Liver (tissue), 3 donors: ENCODE data around the gene ADAMTS4.

Experiments
- CTCF ChIP-seq: fragments of 150-350 bp; IDR thresholded peaks from 2 replicates; pipeline ENCODE4 v1.5.1; 2017; ENCODE audit warnings: improper control_type of control experiment, low read depth, low read length; ENCODE audit not compliant: missing input control
- JUND ChIP-seq, 2 donors: IDR thresholded peaks; 2 replicates each; pipeline ENCODE4 v1.6.1; 2016; ENCODE audit warnings: antibody characterized with exemption in 2 of 2
- RAD21 ChIP-seq, 2 donors: IDR thresholded peaks; 2 replicates each; pipeline ENCODE4 v1.6.1; 2016; ENCODE audit warnings: antibody characterized with exemption in 2 of 2, mild to moderate bottlenecking in 2 of 2
- REST ChIP-seq: IDR thresholded peaks from 2 replicates; pipeline ENCODE4 v1.6.1; 2016; ENCODE audit warnings: antibody characterized with exemption, mild to moderate bottlenecking
- TAF1 ChIP-seq: conservative IDR thresholded peaks from 2 replicates; pipeline ENCODE4 v1.6.1; 2016; ENCODE audit warnings: antibody characterized with exemption, mild to moderate bottlenecking
- YY1 ChIP-seq: IDR thresholded peaks from 2 replicates; pipeline ENCODE4 v1.6.1; 2016; ENCODE audit warnings: antibody characterized with exemption, mild to moderate bottlenecking
- donor health status: healthy.
- donor health status: healthy.

GRCh38 chr1:161171191-161171590 is 27.7 kb downstream of the ADAMTS4 start:
- TF ChIP-seq CTCF (no peak), RAD21 (IDR thresholded peaks at IDR 0.05) (no peak), TAF1 (no peak), JUND (IDR thresholded peaks at IDR 0.05) (no peak), REST (no peak), YY1 (no peak)
